Measurements from ENCODE around the gene LAP3. TPM values are rescaled to one million over a fixed set of nuclear protein-coding genes. Genes with fewer than 3 reads are reported as not detected.

Gene LAP3
- total RNA-seq, 4 donors from 2014 or later = 72.3 to 117 (median 78.9) TPM

DNA sequence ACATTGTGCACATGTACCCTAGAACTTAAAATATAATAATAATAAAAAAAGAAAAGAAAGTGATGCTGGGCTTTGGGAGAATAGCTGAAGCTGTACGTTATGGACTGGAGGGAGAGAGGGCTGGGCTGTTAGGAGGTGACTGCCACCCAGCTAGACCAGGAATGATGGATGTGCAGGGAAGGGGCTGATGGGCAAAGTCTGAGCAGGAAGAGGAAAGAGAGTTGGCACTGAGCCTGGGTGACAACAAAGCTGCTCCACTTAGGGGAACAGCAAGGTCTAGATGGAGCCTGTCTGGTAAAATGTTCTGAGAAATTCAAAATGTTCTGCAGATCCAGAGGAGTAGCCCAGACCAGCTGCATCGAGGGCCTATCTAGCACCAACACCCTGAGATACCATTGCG is 69.7 kb downstream of the LAP3 start:
- H3K4me1 ChIP-seq = peaks cover 0 to 5% (median 2%) of the 10 kb centered on the region in 4 donors
- DNase-seq (ENCODE audit: extremely low spot score) = no peak
- no peak overlapping the region for H3K27ac ChIP-seq (replicated peaks in 1 of 4)
- peaks cover 0 to 27% (median 0%) of the 10 kb centered on the region in 4 donors for H3K27me3 ChIP-seq
- WGBS = 79% methylated on average over 3 of the region's 3 CpGs
- intact Hi-C loops (cut with DNase I) = no loop called here
- H3K4me3 ChIP-seq = no peak overlapping the region
- TF ChIP-seq EP300 (IDR thresholded peaks at IDR 0.05) = no peak
- H3K9me3 ChIP-seq = peaks cover 0 to 6% (median 0%) of the 10 kb centered on the region in 4 donors
- H3K36me3 ChIP-seq = peaks cover 0 to 5% (median 0%) of the 10 kb centered on the region in 4 donors

DNA sequence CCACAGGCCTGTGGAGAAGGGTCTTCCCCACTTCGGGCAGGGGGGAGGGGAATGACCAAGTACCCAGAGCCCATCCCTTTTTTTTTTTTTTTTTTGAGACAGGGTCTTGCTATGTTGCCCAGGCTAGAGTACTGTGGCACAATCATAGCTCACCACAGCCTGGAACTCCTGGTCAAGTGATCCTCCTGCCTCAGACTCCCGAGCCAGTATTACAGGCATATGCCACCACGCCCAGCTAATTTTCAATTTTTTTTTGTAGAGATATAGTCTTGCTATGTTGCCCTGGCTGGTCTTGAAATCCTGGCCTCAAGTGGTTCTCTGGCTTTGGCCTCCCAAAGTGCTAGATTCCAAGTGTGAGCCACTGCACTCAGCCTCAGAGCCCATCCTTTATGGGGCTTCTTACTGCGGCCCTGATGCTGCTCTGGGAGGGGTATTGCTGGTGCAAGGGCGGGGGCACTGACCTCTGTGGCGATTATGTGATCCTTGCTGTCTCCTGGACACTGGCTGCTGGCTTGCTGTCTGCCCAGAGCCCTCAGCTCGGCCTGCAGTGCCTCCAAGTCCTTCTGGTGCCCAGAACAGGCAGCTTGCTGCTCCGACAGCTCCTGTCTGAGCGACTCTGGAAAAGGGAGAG is 70.3 kb downstream of the LAP3 start:
- DNase-seq (ENCODE audit: extremely low spot score) = no peak
- WGBS = 88% methylated on average over 8 of the region's 9 CpGs
- Histone ChIP-seq H3K4me3 (no peak overlapping the region), H3K9me3 (peaks cover 0 to 6% (median 0%) of the 10 kb centered on the region in 4 donors), H3K27me3 (peaks cover 0 to 22% (median 0%) of the 10 kb centered on the region in 4 donors), H3K36me3 (peaks cover 0 to 5% (median 0%) of the 10 kb centered on the region in 4 donors), H3K4me1 (no peaks in the 10 kb centered on the region), H3K27ac (replicated peaks in 1 of 4) (no peak overlapping the region)
- TF ChIP-seq POLR2AphosphoS5 (IDR thresholded peaks at IDR 0.05) = no peak
- TF ChIP-seq EP300 (IDR thresholded peaks at IDR 0.05) = no peak
- TF ChIP-seq POLR2A (IDR thresholded peaks at IDR 0.05; ENCODE audit: low read depth) = no peak
- TF ChIP-seq CTCF (IDR thresholded peaks at IDR 0.05) = no peak
- intact Hi-C loops (cut with DNase I) = no loop called here

- Histone ChIP-seq H3K27me3 (peaks cover 0 to 16% (median 0%) of the 10 kb centered on the region in 4 donors), H3K36me3 (no peaks in the 10 kb centered on the region), H3K9me3 (peaks cover 0 to 3% (median 0%) of the 10 kb centered on the region in 4 donors), H3K4me1 (no peaks in the 10 kb centered on the region), H3K27ac (replicated peaks in 1 of 4) (no peak overlapping the region), H3K4me3 (no peak overlapping the region)
- intact Hi-C loops (cut with DNase I) = no loop called here
- TF ChIP-seq EP300 (IDR thresholded peaks at IDR 0.05) (no peak), CTCF (IDR thresholded peaks at IDR 0.05) (no peak), POLR2A (IDR thresholded peaks at IDR 0.05; ENCODE audit: low read depth) (no peak), POLR2AphosphoS5 (IDR thresholded peaks at IDR 0.05) (no peak)
- WGBS = 82% methylated on average over 5 of the region's 5 CpGs
- no peak for DNase-seq (ENCODE audit: extremely low spot score)
Observed at GRCh38 chr4:17647927-17648326, 70.9 kb downstream of the LAP3 start.

GRCh38 chr4:17650406-17650805 is 73.4 kb downstream of the LAP3 start:
- H3K4me3 ChIP-seq = no peak overlapping the region
- TF ChIP-seq CTCF (IDR thresholded peaks at IDR 0.05) (no peak), EP300 (IDR thresholded peaks at IDR 0.05) (no peak), POLR2AphosphoS5 (IDR thresholded peaks at IDR 0.05) (no peak), POLR2A (IDR thresholded peaks at IDR 0.05; ENCODE audit: low read depth) (no peak)
- intact Hi-C loops (cut with DNase I) = no loop called here
- 89% methylated on average over 2 of the region's 2 CpGs for WGBS
- no peaks in the 10 kb centered on the region for H3K4me1 ChIP-seq
- peaks cover 0 to 7% (median 0%) of the 10 kb centered on the region in 4 donors for H3K27me3 ChIP-seq
- H3K9me3 ChIP-seq = peaks cover 0 to 5% (median 0%) of the 10 kb centered on the region in 4 donors
- no peak overlapping the region for H3K27ac ChIP-seq (replicated peaks in 1 of 4)
- DNase-seq (ENCODE audit: extremely low spot score) = no peak
- no peaks in the 10 kb centered on the region for H3K36me3 ChIP-seq

- no peak overlapping the region for H3K27ac ChIP-seq (replicated peaks in 1 of 4)
- TF ChIP-seq CTCF (IDR thresholded peaks at IDR 0.05) = no peak
- TF ChIP-seq POLR2AphosphoS5 (IDR thresholded peaks at IDR 0.05) = no peak
- TF ChIP-seq EP300 (IDR thresholded peaks at IDR 0.05) = no peak
- no peak for TF ChIP-seq POLR2A (IDR thresholded peaks at IDR 0.05; ENCODE audit: low read depth)
- intact Hi-C loops (cut with DNase I) = no loop called here
- 73% methylated on average over 8 of the region's 8 CpGs for WGBS
- no peak for DNase-seq (ENCODE audit: extremely low spot score)
- no peak overlapping the region for H3K4me3 ChIP-seq
- peaks cover 0 to 5% (median 0%) of the 10 kb centered on the region in 4 donors for H3K9me3 ChIP-seq
- H3K36me3 ChIP-seq = no peaks in the 10 kb centered on the region
- peaks cover 0 to 11% (median 0%) of the 10 kb centered on the region in 4 donors for H3K27me3 ChIP-seq
- H3K4me1 ChIP-seq = no peaks in the 10 kb centered on the region
Observed at GRCh38 chr4:17654701-17655100, 77.7 kb downstream of the LAP3 start.
